Heart left ventricle (tissue), 16 donors: Measurements from ENCODE around the gene IL11RA. TPM values are rescaled to one million over a fixed set of nuclear protein-coding genes. Genes with fewer than 3 reads are reported as not detected.

ENCODE experiments used
- ATAC-seq, 4 donors: fragments of 200-7000 bp; cut with Tn5 transposase; one replicate each; pipeline ENCODE4 v1.9.1; 2020 to 2022; ENCODE audit warnings: moderate library complexity in 4 of 4, mild to moderate bottlenecking in 3 of 4, moderate number of reproducible peaks in 1 of 4
- DNase-seq, 5 donors: peaks; one replicate each; pipeline ENCODE4 v3.0.0-alpha.2; 2020
- H3K27ac ChIP-seq, 12 donors: fragments of 200-600 bp; sonication (generic) in 4 of 12; one replicate each; pipeline versions ENCODE4 v1.5.0 to v1.8.0; 2016 to 2022; ENCODE audit warnings: mild to moderate bottlenecking in 2 of 12
- H3K27me3 ChIP-seq, 9 donors: fragments of 200-600 bp; sonication (generic) in 2 of 9; one replicate each; pipeline versions ENCODE4 v1.5.1 to v1.8.0; 2016 to 2022; ENCODE audit warnings: mild to moderate bottlenecking in 3 of 9
- H3K36me3 ChIP-seq, 9 donors: fragments of 200-600 bp; sonication (generic) in 2 of 9; one replicate each; pipeline versions ENCODE4 v1.5.0 to v1.8.0; 2018 to 2022; ENCODE audit warnings: mild to moderate bottlenecking in 2 of 9
- H3K4me1 ChIP-seq, 12 donors: fragments of 200-600 bp; sonication (generic) in 4 of 12; one replicate each; pipeline versions ENCODE4 v1.5.0 to v1.8.0; 2016 to 2022; ENCODE audit warnings: mild to moderate bottlenecking in 3 of 12
- H3K4me3 ChIP-seq, 12 donors: fragments of 200-600 bp; sonication (generic) in 4 of 12; one replicate each; pipeline versions ENCODE4 v1.5.0 to v1.8.0; 2017 to 2022; ENCODE audit warnings: mild to moderate bottlenecking in 9 of 12, moderate library complexity in 4 of 12
- H3K9me3 ChIP-seq, 12 donors: fragments of 200-600 bp; sonication (generic) in 4 of 12; one replicate each; pipeline versions ENCODE4 v1.5.0 to v1.8.0; 2016 to 2022; ENCODE audit warnings: mild to moderate bottlenecking in 1 of 12
- CTCF ChIP-seq, 12 donors: fragments of 200-600 bp; sonication (generic) in 4 of 12; IDR thresholded peaks; one replicate each; pipeline versions ENCODE4 v1.5.0 to v1.8.0; 2018 to 2022; ENCODE audit warnings: antibody characterized with exemption in 12 of 12, mild to moderate bottlenecking in 5 of 12
- POLR2A ChIP-seq, 2 donors: fragments of 450-650 bp; IDR thresholded peaks; one replicate each; pipeline ENCODE4 v1.6.1; 2017; ENCODE audit warnings: antibody characterized with exemption in 2 of 2, mild to moderate bottlenecking in 2 of 2, moderate library complexity in 2 of 2
- WGBS, 4 donors: extraction: QIAGEN DNeasy Blood & Tissue Kit in 2 of 4; methylation state at CpG; one replicate each; pipeline versions ENCODE4 v1.1.5 to v1.1.7; 2013 to 2018; 5-methylcytosine and 5-hydroxymethylcytosine counted together
- intact Hi-C, 10 donors: fragments of 100-400 bp; cut with DNase I; formaldehyde crosslinking; loops; one replicate each; pipeline versions ENCODE4 v1.11.1 to v1.14.2; 2022
- polyA plus RNA-seq, 2 donors: library from polyadenylated mRNA; stranded (reverse); fragments of 200-250 nt; gene quantifications; one replicate each; pipeline ENCODE4 v1.2.3, GENCODE V29; 2013
- total RNA-seq, 9 donors: library from RNA; depleted of rRNA in 2 of 9; stranded (reverse); fragments of >200 nt in 2 of 9; fragmentation: NEBNext Ultra II Directional in 3 of 9; extraction: Animal tissue kit (Norgen Biotek cat#: 25700) in 3 of 9; gene quantifications; one replicate each; pipeline versions ENCODE4 v1.1.0 to v1.2.4, GENCODE V29; 2016 to 2023
- donor health status: ischemic (EF 13 %, LVEDD 7.1; RV severe dilation, severe dysfunction).
- donor health status: healthy with polysubstance abuse.
- donor health status: DM: no; HTN: yes; CAD: no.
- donor health status: DM: no; HTN: no; CAD: no.
- donor health status: ischemic (EF 25% LVEDD 6.9; RV normal size, moderate dysfunction).
- donor health status: ischemic (EF 25% LVEDD 5.7; RV mildly dilated, moderate dysfunction).
- donor health status: healthy.
- donor health status: DM: yes; HTN: yes; CAD: no.
- donor health status: ischemic (EF 35%, LVEDD 5.7; RV mildly dilated, moderate dysfunction).
- donor health status: nonischemic (EF 11% LVEDD 7.7; RV severe dilation, severe dysfunction).
- donor health status: DM: yes; HTN: yes; CAD: no.
- donor health status: PGD.
- donor health status: ischemic (EF 29% LVEDD 5.4; RV normal size, mild dysfunction).
- donor health status: nonischemic (EF 23%, LVEDD 6.1; RV moderate dilation, normal function).

IL11RA gene
- total and polyA plus RNA-seq, 11 donors, result 20.8 to 113 (median 45.5) TPM

GRCh38 chr9:34663303-34663605 lies 11.3 kb downstream of the IL11RA start:
- Histone ChIP-seq H3K36me3 (peaks cover 0 to 39% (median 23%) of the 10 kb centered on the region in 9 donors), H3K27me3 (no peaks in the 10 kb centered on the region), H3K9me3 (no peaks in the 10 kb centered on the region), H3K27ac (peak overlapping the region in 2 of 12 donors; percentile 45 to 99), H3K4me3 (no peak overlapping the region), H3K4me1 (peaks cover 0 to 24% (median 12%) of the 10 kb centered on the region in 12 donors)
- no peak for DNase-seq
- ATAC-seq, result no peak
- no peak for TF ChIP-seq POLR2A (IDR thresholded peaks at IDR 0.05)
- TF ChIP-seq CTCF (IDR thresholded peaks at IDR 0.05), result no peak
- intact Hi-C loops, result loop anchor here in 1 of 10 donors (10.0 kb wide), 1 partner anchor 412 kb away; the partner anchor contains the start of genes FANCG and VCP

GRCh38 chr9:34664281-34665066 lies 12.5 kb downstream of the IL11RA start:
- Histone ChIP-seq H3K9me3 (peaks cover 0 to under 1% (median 0%) of the 10 kb centered on the region in 12 donors), H3K27me3 (no peaks in the 10 kb centered on the region), H3K27ac (peak overlapping the region; percentile 88 to 99 (median 98)), H3K4me3 (peak overlapping the region; percentile 54 to 91 (median 74)), H3K4me1 (peaks cover 0 to 24% (median 12%) of the 10 kb centered on the region in 12 donors), H3K36me3 (peaks cover 0 to 38% (median 23%) of the 10 kb centered on the region in 9 donors)
- intact Hi-C loops, result loop anchor here in 3 of 10 donors (2.0 to 10.0 kb wide), 4 partner anchors 38 to 438 kb away; partner anchors contain the start of genes FANCG (in 1 of the 3), STOML2 (in 1 of the 3) and VCP (in 1 of the 3)
- TF ChIP-seq POLR2A (IDR thresholded peaks at IDR 0.05) (no peak), CTCF (IDR thresholded peaks at IDR 0.05) (peak; percentile 62 to 91 (median 78))
- peak; percentile 80 to 83 (median 82) for DNase-seq
- peak; percentile 38 to 47 (median 43) for ATAC-seq
- 11 to 20% (median 18%) methylated on average over 18 of the region's 18 CpGs for WGBS, 4 donors

- H3K9me3 ChIP-seq, result peaks cover 0 to 6% (median 0%) of the 10 kb centered on the region in 12 donors
- ATAC-seq (peak in 1 of 4 donors; percentile 0), DNase-seq (no peak)
- 0 to 3% (median 2%) methylated on average over 12 to 26 of the region's 26 CpGs for WGBS, 4 donors
- H3K27me3 ChIP-seq, result no peaks in the 10 kb centered on the region
- H3K4me3 ChIP-seq, result peak overlapping the region; percentile 54 to 91 (median 74)
- H3K27ac ChIP-seq, result peak overlapping the region; percentile 88 to 99 (median 98)
- TF ChIP-seq POLR2A (IDR thresholded peaks at IDR 0.05) (no peak), CTCF (IDR thresholded peaks at IDR 0.05) (peak in 3 of 12 donors; percentile 15 to 30 (median 19))
- H3K4me1 ChIP-seq, result peaks cover 0 to 24% (median 12%) of the 10 kb centered on the region in 12 donors
- intact Hi-C loops, result loop anchor here in 3 of 10 donors (2.0 to 10.0 kb wide), 4 partner anchors 37 to 437 kb away; partner anchors contain the start of genes FANCG (in 1 of the 3), STOML2 (in 1 of the 3) and VCP (in 1 of the 3)
- H3K36me3 ChIP-seq, result peaks cover 0 to 33% (median 19%) of the 10 kb centered on the region in 9 donors
Observed at GRCh38 chr9:34665067-34665380, 13.0 kb downstream of the IL11RA start.
